Colonic mucosa (tissue), 4 donors: ENCODE data around the gene RFX1. TPM values are rescaled to one million over a fixed set of nuclear protein-coding genes. Genes with fewer than 3 reads are reported as not detected.
"Not testable (repeated sequence)": the region's sequence is repeated elsewhere in the genome, so short reads cannot be mapped to it uniquely, and the experiment has no call there.

Experiments
- DNase-seq: peaks from one replicate; pipeline ENCODE4 v3.0.0-alpha.2; 2020
- H3K27ac ChIP-seq: fragments of 200-600 bp; one replicate; pipeline ENCODE4 v1.8.0; 2021
- H3K27me3 ChIP-seq: fragments of 200-600 bp; one replicate; pipeline ENCODE4 v1.8.0; 2021
- H3K36me3 ChIP-seq: fragments of 200-600 bp; one replicate; pipeline ENCODE4 v1.8.0; 2021
- H3K4me1 ChIP-seq: fragments of 200-600 bp; one replicate; pipeline ENCODE4 v1.8.0; 2021; ENCODE audit warnings: mild to moderate bottlenecking
- H3K4me3 ChIP-seq: fragments of 200-600 bp; one replicate; pipeline ENCODE4 v1.8.0; 2021
- H3K9ac ChIP-seq, 2 donors: one replicate each; pipeline ENCODE4 v1.7.0; 2013; ENCODE audit warnings: control low read depth in 2 of 2, low read depth in 2 of 2, low read length in 2 of 2
- H3K9me3 ChIP-seq: fragments of 200-600 bp; one replicate; pipeline ENCODE4 v1.8.0; 2021
- CTCF ChIP-seq: fragments of 200-600 bp; IDR thresholded peaks from one replicate; pipeline ENCODE4 v1.8.0; 2022; ENCODE audit warnings: antibody characterized with exemption, mild to moderate bottlenecking
- intact Hi-C: fragments of 100-400 bp; cut with DNase I; formaldehyde crosslinking; loops from one replicate; pipeline ENCODE4 v1.14.1; 2022
- total RNA-seq, 2 donors: library from RNA; stranded (reverse); fragmentation: NEBNext Ultra II Directional in 1 of 2; extraction: Animal tissue kit (Norgen Biotek cat#: 25700) in 1 of 2; gene quantifications; one replicate each; pipeline ENCODE4 v1.2.1, GENCODE V29; 2021
- donor health status: healthy.
- donor health status: DM: no; HTN: no; CAD: no.
- donor health status: DM: no; HTN: no; CAD: no.

The RFX1 gene
- total RNA-seq, 2 donors from 2014 or later, result 13.1 to 20.9 TPM

- intact Hi-C loops, result no loop called here
- Histone ChIP-seq H3K4me3 (no peak overlapping the region), H3K36me3 (no peaks in the 10 kb centered on the region), H3K9ac (no peak overlapping the region), H3K27me3 (no peaks in the 10 kb centered on the region), H3K27ac (no peak overlapping the region), H3K4me1 (peaks cover 3% of the 10 kb centered on the region), H3K9me3 (no peaks in the 10 kb centered on the region)
- TF ChIP-seq CTCF, result no peak
- no peak for DNase-seq
Observed at GRCh38 chr19:14053032-14053431, 46.9 kb upstream of the RFX1 start.

- no peak overlapping the region for H3K9ac ChIP-seq
- DNase-seq, result no peak
- H3K4me3 ChIP-seq, result no peak overlapping the region
- no peaks in the 10 kb centered on the region for H3K36me3 ChIP-seq
- no peaks in the 10 kb centered on the region for H3K27me3 ChIP-seq
- no peak for TF ChIP-seq CTCF
- no peak overlapping the region for H3K27ac ChIP-seq
- H3K9me3 ChIP-seq, result no peaks in the 10 kb centered on the region
- intact Hi-C loops, result no loop called here
- no peaks in the 10 kb centered on the region for H3K4me1 ChIP-seq
Observed at GRCh38 chr19:14052470-14052869, 46.4 kb upstream of the RFX1 start.

DNA sequence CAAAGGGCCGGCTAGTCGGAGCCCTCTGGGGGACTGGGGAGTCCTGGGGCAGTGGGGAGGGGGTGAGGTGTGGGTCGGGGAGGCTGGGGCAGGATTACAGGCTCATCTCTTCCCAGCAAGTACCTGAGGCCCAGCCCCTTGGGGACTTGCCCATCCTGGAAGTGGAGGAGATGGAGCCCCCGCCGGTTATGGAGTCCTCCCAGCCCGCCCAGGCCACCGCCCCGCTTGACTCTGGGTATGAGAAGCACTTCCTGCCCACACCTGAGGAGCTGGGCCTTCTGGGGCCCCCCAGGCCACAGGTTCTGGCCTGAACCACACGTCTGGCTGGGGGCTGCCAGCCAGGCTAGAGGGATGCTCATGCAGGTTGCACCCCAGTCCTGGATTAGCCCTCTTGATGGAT, 45.9 kb upstream of the RFX1 start:
- intact Hi-C loops, result no loop called here
- Histone ChIP-seq H3K4me1 (no peaks in the 10 kb centered on the region), H3K9me3 (no peaks in the 10 kb centered on the region), H3K36me3 (no peaks in the 10 kb centered on the region), H3K4me3 (no peak overlapping the region), H3K27ac (no peak overlapping the region), H3K9ac (no peak overlapping the region), H3K27me3 (no peaks in the 10 kb centered on the region)
- no peak for DNase-seq
- no peak for TF ChIP-seq CTCF

GRCh38 chr19:14050961-14051360, 44.8 kb upstream of the RFX1 start:
- H3K9ac ChIP-seq, H3K4me3 ChIP-seq, H3K4me1 ChIP-seq, H3K27ac ChIP-seq, H3K9me3 ChIP-seq, H3K27me3 ChIP-seq, DNase-seq, H3K36me3 ChIP-seq, intact Hi-C loops: not testable (repeated sequence)

GRCh38 chr19:14050512-14050911, 44.4 kb upstream of the RFX1 start:
- intact Hi-C loops, result no loop called here
- Histone ChIP-seq H3K4me3 (no peak overlapping the region), H3K27ac (no peak overlapping the region), H3K9ac (no peak overlapping the region), H3K27me3 (no peaks in the 10 kb centered on the region), H3K4me1 (no peaks in the 10 kb centered on the region), H3K36me3 (no peaks in the 10 kb centered on the region), H3K9me3 (no peaks in the 10 kb centered on the region)
- no peak for DNase-seq
- TF ChIP-seq CTCF, result no peak

GRCh38 chr19:14048443-14049153, 42.5 kb upstream of the RFX1 start:
- TF ChIP-seq CTCF, result peak; percentile 95
- no peak overlapping the region for H3K4me3 ChIP-seq
- no peaks in the 10 kb centered on the region for H3K27me3 ChIP-seq
- H3K9me3 ChIP-seq, result no peaks in the 10 kb centered on the region
- H3K9ac ChIP-seq, result no peak overlapping the region
- no peaks in the 10 kb centered on the region for H3K36me3 ChIP-seq
- intact Hi-C loops, result loop anchor here (10.0 kb wide), 1 partner anchor 164 kb away; no protein-coding TSS in a partner anchor
- no peak overlapping the region for H3K27ac ChIP-seq
- peak; percentile 80 for DNase-seq
- no peaks in the 10 kb centered on the region for H3K4me1 ChIP-seq

- H3K9me3 ChIP-seq, H3K4me1 ChIP-seq: not testable (repeated sequence)
Observed at GRCh38 chr19:14047866-14048265, 41.7 kb upstream of the RFX1 start.

More at GRCh38 chr19:14047866-14048265, 41.7 kb upstream of the RFX1 start:
- H3K4me3 ChIP-seq, H3K9ac ChIP-seq, H3K36me3 ChIP-seq, H3K27ac ChIP-seq, H3K27me3 ChIP-seq, DNase-seq: not testable (repeated sequence)
- intact Hi-C loops, result loop anchor here (10.0 kb wide), 1 partner anchor 163 kb away; no protein-coding TSS in a partner anchor
